Measurements from ENCODE around the gene HNF1B. TPM values are rescaled to one million over a fixed set of nuclear protein-coding genes. Genes with fewer than 3 reads are reported as not detected.

Gene HNF1B
- total RNA-seq, 1 experiment from 2014 or later = 2.0 TPM

- DNase-seq (no peak), ATAC-seq (no peak)
- Histone ChIP-seq H3K36me3 (ENCODE audit: low read depth, low read length) (no peaks in the 10 kb centered on the region), H2AFZ (ENCODE audit: low read length) (no peak overlapping the region), H3K4me2 (ENCODE audit: low read length) (no peak overlapping the region), H4K20me1 (ENCODE audit: low read length) (no peaks in the 10 kb centered on the region), H3K4me1 (ENCODE audit: insufficient read depth, low read length) (no peaks in the 10 kb centered on the region), H3K79me2 (ENCODE audit: low read length) (no peaks in the 10 kb centered on the region), H3K9me2 (replicated peaks; ENCODE audit: low read length) (no peaks in the 10 kb centered on the region), H3K9me3 (ENCODE audit: low read length) (no peaks in the 10 kb centered on the region), H3F3A (ENCODE audit: low read length, unreplicated experiment) (no peaks in the 10 kb centered on the region), H3K27me3 (ENCODE audit: low read length) (0 out of 2 replicates have a peak, but pooled peaks cover 7% of the 10 kb centered on the region), H3K27ac (ENCODE audit: low read length) (no peak overlapping the region), H3K9ac (ENCODE audit: low read length) (no peak overlapping the region), H3K4me3 (ENCODE audit: low read length) (no peak overlapping the region)
- CTCF ChIA-PET = no interaction called here
- BruUV-seq (replicated peaks) = no TSS peak
- POLR2A ChIA-PET (ENCODE audit: unreplicated experiment) = no interaction called here
- TF ChIP-seq EZH2phosphoT487 (IDR thresholded peaks at IDR 0.05; ENCODE audit: borderline replicate concordance, low read length) (no peak), EZH2 (IDR thresholded peaks at IDR 0.05; ENCODE audit: low read length, unreplicated experiment) (no peak), CTCF (conservative IDR thresholded peaks at IDR 0.05; ENCODE audit: low read depth, low read length) (no peak)
- intact Hi-C loops (cut with micrococcal nuclease) = no loop called here
Observed at GRCh38 chr17:37789021-37789565, 44.2 kb upstream of the HNF1B start.

GRCh38 chr17:37788526-37788925 lies 43.7 kb upstream of the HNF1B start:
- H3K9me2 ChIP-seq (replicated peaks; ENCODE audit: low read length) = no peaks in the 10 kb centered on the region
- no peak for TF ChIP-seq EZH2phosphoT487 (IDR thresholded peaks at IDR 0.05; ENCODE audit: borderline replicate concordance, low read length)
- TF ChIP-seq CTCF (conservative IDR thresholded peaks at IDR 0.05; ENCODE audit: low read depth, low read length) = no peak
- no peak for TF ChIP-seq EZH2 (IDR thresholded peaks at IDR 0.05; ENCODE audit: low read length, unreplicated experiment)
- H3F3A ChIP-seq (ENCODE audit: low read length, unreplicated experiment) = no peaks in the 10 kb centered on the region
- no peaks in the 10 kb centered on the region for H3K4me1 ChIP-seq (ENCODE audit: insufficient read depth, low read length)
- no peaks in the 10 kb centered on the region for H3K9me3 ChIP-seq (ENCODE audit: low read length)
- H3K27ac ChIP-seq (ENCODE audit: low read length) = no peak overlapping the region
- no TSS peak for BruUV-seq (replicated peaks)
- ChIA-PET CTCF (no interaction called here), POLR2A (ENCODE audit: unreplicated experiment) (no interaction called here)
- no peak overlapping the region for H3K4me2 ChIP-seq (ENCODE audit: low read length)
- H3K27me3 ChIP-seq (ENCODE audit: low read length) = 0 out of 2 replicates have a peak, but pooled peaks cover 7% of the 10 kb centered on the region
- ATAC-seq = no peak
- no peaks in the 10 kb centered on the region for H3K79me2 ChIP-seq (ENCODE audit: low read length)
- DNase-seq = no peak
- H3K4me3 ChIP-seq (ENCODE audit: low read length) = no peak overlapping the region
- H3K36me3 ChIP-seq (ENCODE audit: low read depth, low read length) = no peaks in the 10 kb centered on the region
- no peaks in the 10 kb centered on the region for H4K20me1 ChIP-seq (ENCODE audit: low read length)
- H3K9ac ChIP-seq (ENCODE audit: low read length) = no peak overlapping the region
- intact Hi-C loops (cut with micrococcal nuclease) = no loop called here
- H2AFZ ChIP-seq (ENCODE audit: low read length) = no peak overlapping the region

- no peak overlapping the region for H3K9ac ChIP-seq (ENCODE audit: low read length)
Observed at GRCh38 chr17:37787055-37787757, 42.3 kb upstream of the HNF1B start.

More at GRCh38 chr17:37787055-37787757, 42.3 kb upstream of the HNF1B start:
- Histone ChIP-seq H3K27ac (ENCODE audit: low read length) (no peak overlapping the region), H3K27me3 (ENCODE audit: low read length) (0 out of 2 replicates have a peak, but pooled peaks cover 7% of the 10 kb centered on the region), H3K9me3 (ENCODE audit: low read length) (no peaks in the 10 kb centered on the region), H3F3A (ENCODE audit: low read length, unreplicated experiment) (no peaks in the 10 kb centered on the region), H3K9me2 (replicated peaks; ENCODE audit: low read length) (no peaks in the 10 kb centered on the region), H3K4me1 (ENCODE audit: insufficient read depth, low read length) (no peaks in the 10 kb centered on the region), H3K79me2 (ENCODE audit: low read length) (no peaks in the 10 kb centered on the region), H2AFZ (ENCODE audit: low read length) (no peak overlapping the region), H4K20me1 (ENCODE audit: low read length) (no peaks in the 10 kb centered on the region), H3K36me3 (ENCODE audit: low read depth, low read length) (no peaks in the 10 kb centered on the region), H3K4me3 (ENCODE audit: low read length) (no peak overlapping the region), H3K4me2 (ENCODE audit: low read length) (no peak overlapping the region)
- intact Hi-C loops (cut with micrococcal nuclease) = no loop called here
- no peak for DNase-seq
- no peak for ATAC-seq
- ChIA-PET POLR2A (ENCODE audit: unreplicated experiment) (no interaction called here), CTCF (no interaction called here)
- TF ChIP-seq EZH2 (IDR thresholded peaks at IDR 0.05; ENCODE audit: low read length, unreplicated experiment) (no peak), CTCF (conservative IDR thresholded peaks at IDR 0.05; ENCODE audit: low read depth, low read length) (no peak), EZH2phosphoT487 (IDR thresholded peaks at IDR 0.05; ENCODE audit: borderline replicate concordance, low read length) (no peak)
- BruUV-seq (replicated peaks) = no TSS peak

All from PC-3 (cell line).